ENCODE results near the gene KIF6.

DNA sequence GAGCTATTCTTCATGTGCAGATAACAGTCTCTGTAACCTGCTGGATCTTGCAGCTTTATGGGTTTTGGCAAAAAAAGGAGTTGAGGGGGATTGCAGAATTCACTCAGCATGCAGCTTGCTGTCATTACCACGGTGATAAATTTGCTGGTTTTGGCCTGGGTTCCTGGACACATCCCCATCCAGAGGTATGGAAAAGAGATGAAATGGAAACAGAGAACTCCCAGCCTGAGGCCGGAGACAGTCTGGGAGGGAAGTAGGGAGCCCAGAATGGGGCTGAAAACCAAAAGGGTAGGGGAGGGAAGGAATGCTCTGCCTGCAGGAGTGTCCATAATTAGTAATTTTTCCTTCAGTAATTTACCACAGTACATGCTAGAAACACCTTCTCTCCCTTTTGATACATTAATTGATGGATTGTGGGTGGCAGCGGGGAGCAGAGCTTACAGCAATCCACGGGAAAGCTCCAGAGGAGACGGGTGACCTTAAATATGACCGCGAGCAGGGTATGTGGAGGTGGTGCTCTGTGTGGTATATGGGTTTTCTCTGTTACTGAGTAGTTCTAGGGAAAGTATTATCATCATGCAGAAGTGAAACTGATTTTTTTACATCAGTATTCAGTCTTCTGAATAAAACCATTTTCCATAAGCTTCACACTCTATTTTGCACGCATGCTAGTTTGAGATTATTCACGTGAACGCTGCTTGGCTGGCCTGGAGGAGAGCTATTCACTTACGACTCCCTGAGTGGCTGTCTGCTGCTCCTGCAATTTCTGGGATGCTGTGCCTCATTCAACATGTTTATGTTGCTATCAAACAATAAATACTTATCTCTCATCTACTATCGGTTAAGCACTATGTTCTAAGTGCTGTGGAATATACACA lies 336.4 kb downstream of the KIF6 start:
- no peak for TF ChIP-seq CTCF (IDR thresholded peaks at IDR 0.05)
- no peak for TF ChIP-seq SIN3A (IDR thresholded peaks at IDR 0.05; ENCODE audit: borderline replicate concordance, insufficient read depth, low read depth, low read length)
- TF ChIP-seq POLR2AphosphoS5 (IDR thresholded peaks at IDR 0.05; ENCODE audit: low read depth, low read length): no peak
- TF ChIP-seq REST (IDR thresholded peaks at IDR 0.05; ENCODE audit: insufficient read depth in 1 of 2, low read depth in 2 of 2, low read length in 1 of 2): no peak

All from Panc1 (cell line).